ENCODE results near the gene ITGA2.

The ITGA2 gene

GRCh38 chr5:53080271-53080670 is 91.1 kb downstream of the ITGA2 start:
- no peak for ATAC-seq
- TF ChIP-seq POU6F1 (CRISPR knock-in tag; IDR thresholded peaks at IDR 0.05; ENCODE audit: borderline replicate concordance, low read depth) (no peak), SNAI2 (CRISPR knock-in tag; IDR thresholded peaks at IDR 0.05) (no peak), ARNTL (CRISPR knock-in tag; IDR thresholded peaks at IDR 0.05; ENCODE audit: borderline replicate concordance, low read depth) (no peak), ISL1 (CRISPR knock-in tag; IDR thresholded peaks at IDR 0.05) (no peak), GLIS3 (CRISPR knock-in tag; IDR thresholded peaks at IDR 0.05) (no peak), ZC3H10 (CRISPR knock-in tag; IDR thresholded peaks at IDR 0.05) (no peak), PATZ1 (CRISPR knock-in tag; IDR thresholded peaks at IDR 0.05; ENCODE audit: borderline replicate concordance) (no peak), CSRNP3 (CRISPR knock-in tag; IDR thresholded peaks at IDR 0.05) (no peak), OSR1 (CRISPR knock-in tag; IDR thresholded peaks at IDR 0.05) (no peak)

GRCh38 chr5:53083927-53084326 is 94.8 kb downstream of the ITGA2 start:
- no peak for TF ChIP-seq OSR1 (CRISPR knock-in tag; IDR thresholded peaks at IDR 0.05)
- no peak for TF ChIP-seq CSRNP3 (CRISPR knock-in tag; IDR thresholded peaks at IDR 0.05)
- TF ChIP-seq TCF4 (CRISPR knock-in tag; IDR thresholded peaks at IDR 0.05; ENCODE audit: borderline replicate concordance) = no peak
- TF ChIP-seq BACH2 (CRISPR knock-in tag; IDR thresholded peaks at IDR 0.05; ENCODE audit: borderline replicate concordance) = no peak
- TF ChIP-seq ZNF8 (CRISPR knock-in tag; IDR thresholded peaks at IDR 0.05) = no peak
- no peak for TF ChIP-seq POU6F1 (CRISPR knock-in tag; IDR thresholded peaks at IDR 0.05; ENCODE audit: borderline replicate concordance, low read depth)
- TF ChIP-seq GLIS3 (CRISPR knock-in tag; IDR thresholded peaks at IDR 0.05) = no peak
- TF ChIP-seq TSHZ2 (CRISPR knock-in tag; IDR thresholded peaks at IDR 0.05) = no peak
- TF ChIP-seq ZNF70 (CRISPR knock-in tag; IDR thresholded peaks at IDR 0.05) = no peak
- no peak for TF ChIP-seq PATZ1 (CRISPR knock-in tag; IDR thresholded peaks at IDR 0.05; ENCODE audit: borderline replicate concordance)
- TF ChIP-seq ZFP3 (CRISPR knock-in tag; IDR thresholded peaks at IDR 0.05) = no peak
- no peak for TF ChIP-seq TOX (CRISPR knock-in tag; IDR thresholded peaks at IDR 0.05; ENCODE audit: borderline replicate concordance)
- no peak for TF ChIP-seq CSDC2 (CRISPR knock-in tag; IDR thresholded peaks at IDR 0.05)
- ATAC-seq = no peak

Measured in SK-N-SH treated with all-trans-retinoic acid at 6 μM for 48 hours (cell line).